SK-N-SH treated with all-trans-retinoic acid at 6 μM for 48 hours (cell line): Measurements from ENCODE around the gene CSE1L.

Experiments
- ATAC-seq: fragments of 200-7000 bp; cut with Tn5 transposase; 3 replicates; pipeline ENCODE4 v1.9.1; 2020; ENCODE audit warnings: mild to moderate bottlenecking, moderate library complexity
- ARNTL ChIP-seq: fragments of 450-650 bp; formaldehyde crosslinking; IDR thresholded peaks from 2 replicates; pipeline ENCODE4 v1.5.0; 2020; ENCODE audit warnings: low read depth, mild to moderate bottlenecking, moderate library complexity, borderline replicate concordance
- BACH2 ChIP-seq: fragments of 250-450 bp; sonication (Bioruptor Pico); IDR thresholded peaks from 2 replicates; pipeline ENCODE4 v1.9.0; 2021; ENCODE audit warnings: mild to moderate bottlenecking, borderline replicate concordance
- CSDC2 ChIP-seq: fragments of 250-450 bp; sonication (Bioruptor Pico); IDR thresholded peaks from 2 replicates; pipeline ENCODE4 v1.5.0; 2020; ENCODE audit warnings: mild to moderate bottlenecking, moderate library complexity
- ESRRG ChIP-seq: fragments of 250-450 bp; sonication (Bioruptor Pico); IDR thresholded peaks from 2 replicates; pipeline ENCODE4 v1.6.1; 2021; ENCODE audit warnings: mild to moderate bottlenecking
- GLIS3 ChIP-seq: fragments of 250-450 bp; sonication (Bioruptor Pico); IDR thresholded peaks from 2 replicates; pipeline ENCODE4 v1.5.0; 2020; ENCODE audit warnings: mild to moderate bottlenecking, moderate library complexity
- ISL1 ChIP-seq: fragments of 250-450 bp; sonication (Bioruptor Pico); IDR thresholded peaks from 2 replicates; pipeline ENCODE4 v2.1.2; 2022; ENCODE audit warnings: mild to moderate bottlenecking, moderate library complexity
- PPARA ChIP-seq: fragments of 250-450 bp; sonication (Bioruptor Pico); IDR thresholded peaks from 2 replicates; pipeline ENCODE4 v1.5.0; 2020; ENCODE audit warnings: mild to moderate bottlenecking, borderline replicate concordance
- RARB ChIP-seq: fragments of 250-450 bp; sonication (Bioruptor Pico); IDR thresholded peaks from 2 replicates; pipeline ENCODE4 v1.8.0; 2021; ENCODE audit warnings: mild to moderate bottlenecking, moderate library complexity
- SNAI2 ChIP-seq: fragments of 250-450 bp; sonication (Bioruptor Pico); IDR thresholded peaks from 2 replicates; pipeline ENCODE4 v1.5.0; 2020; ENCODE audit warnings: mild to moderate bottlenecking, moderate library complexity
- TCF4 ChIP-seq: fragments of 250-450 bp; sonication (Bioruptor Pico); IDR thresholded peaks from 2 replicates; pipeline ENCODE4 v1.8.0; 2021; ENCODE audit warnings: mild to moderate bottlenecking, moderate library complexity, borderline replicate concordance
- TOX ChIP-seq: fragments of 250-450 bp; sonication (Bioruptor Pico); IDR thresholded peaks from 2 replicates; pipeline ENCODE4 v1.8.0; 2021; ENCODE audit warnings: mild to moderate bottlenecking, moderate library complexity, borderline replicate concordance
- ZC3H10 ChIP-seq: fragments of 250-450 bp; sonication (Bioruptor Pico); IDR thresholded peaks from 2 replicates; pipeline ENCODE4 v1.5.1; 2021; ENCODE audit warnings: mild to moderate bottlenecking, moderate library complexity
- ZFP3 ChIP-seq: fragments of 250-450 bp; sonication (Bioruptor Pico); IDR thresholded peaks from 2 replicates; pipeline ENCODE4 v1.5.0; 2020; ENCODE audit warnings: mild to moderate bottlenecking, moderate library complexity
- ZFP30 ChIP-seq: fragments of 450-650 bp; formaldehyde crosslinking; IDR thresholded peaks from 2 replicates; pipeline ENCODE4 v1.5.0; 2022; ENCODE audit warnings: mild to moderate bottlenecking, moderate library complexity
- ZNF565 ChIP-seq: fragments of 450-650 bp; formaldehyde crosslinking; conservative IDR thresholded peaks from 2 replicates; pipeline ENCODE4 v1.5.0; 2020; ENCODE audit warnings: low read depth, mild to moderate bottlenecking, moderate library complexity
- ZNF8 ChIP-seq: fragments of 450-650 bp; formaldehyde crosslinking; IDR thresholded peaks from 2 replicates; pipeline ENCODE4 v1.5.0; 2020; ENCODE audit warnings: mild to moderate bottlenecking, moderate library complexity
- TF ChIP-seq, protein P1 (sequence below): fragments of 250-450 bp; sonication (Bioruptor Pico); IDR thresholded peaks from 2 replicates; pipeline ENCODE4 v1.5.1; 2020; ENCODE audit warnings: low read depth, mild to moderate bottlenecking, moderate library complexity
- TF ChIP-seq, protein P2 (sequence below): fragments of 250-450 bp; sonication (Bioruptor Pico); IDR thresholded peaks from 2 replicates; pipeline ENCODE4 v1.5.0; 2020; ENCODE audit warnings: mild to moderate bottlenecking, moderate library complexity
- TF ChIP-seq, protein P3 (sequence below): fragments of 250-450 bp; sonication (Bioruptor Pico); IDR thresholded peaks from 2 replicates; pipeline ENCODE4 v1.5.1; 2021; ENCODE audit warnings: mild to moderate bottlenecking, moderate library complexity
- TF ChIP-seq, protein P4 (sequence below): fragments of 250-450 bp; sonication (Bioruptor Pico); IDR thresholded peaks from 2 replicates; pipeline ENCODE4 v1.8.0; 2020; ENCODE audit warnings: mild to moderate bottlenecking, moderate library complexity, borderline replicate concordance
- TF ChIP-seq, protein P5 (sequence below): fragments of 250-450 bp; sonication (Bioruptor Pico); IDR thresholded peaks from 2 replicates; pipeline ENCODE4 v1.8.0; 2021; ENCODE audit warnings: low read depth, mild to moderate bottlenecking, moderate library complexity, borderline replicate concordance

Gene CSE1L

DNA sequence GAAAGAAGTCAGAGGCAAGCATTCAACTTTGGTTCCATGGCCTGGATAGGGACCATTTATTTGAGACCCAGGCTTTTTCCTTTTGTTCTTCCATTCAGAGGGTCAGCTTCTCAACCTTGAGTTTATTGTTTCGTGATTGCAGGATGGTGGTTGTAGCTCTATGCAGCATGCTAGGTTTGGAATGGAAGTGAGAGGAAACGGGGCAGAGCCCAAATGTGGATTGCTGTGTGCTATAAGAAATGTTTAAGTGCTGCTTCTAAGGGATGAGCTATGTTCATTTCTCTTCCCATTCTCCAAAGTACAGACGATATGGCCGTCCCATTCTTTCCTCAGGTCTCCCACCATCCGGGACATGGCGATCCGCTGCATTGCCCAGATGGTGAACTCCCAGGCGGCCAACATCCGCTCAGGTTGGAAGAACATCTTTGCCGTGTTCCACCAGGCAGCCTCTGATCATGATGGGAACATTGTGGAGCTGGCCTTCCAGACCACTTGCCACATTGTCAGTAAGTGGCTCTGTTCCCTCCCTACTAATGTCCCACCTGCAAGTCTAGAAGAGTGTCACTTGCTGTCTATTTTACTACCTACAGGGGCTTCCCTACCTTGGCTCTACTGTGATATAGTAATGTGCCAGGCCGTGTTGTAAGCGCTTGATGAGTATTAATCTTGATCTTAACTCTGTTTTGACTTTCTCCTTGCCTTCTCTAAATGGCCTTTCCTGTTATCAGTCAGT is 36.0 kb upstream of the CSE1L start:
- no peak for ATAC-seq

DNA sequence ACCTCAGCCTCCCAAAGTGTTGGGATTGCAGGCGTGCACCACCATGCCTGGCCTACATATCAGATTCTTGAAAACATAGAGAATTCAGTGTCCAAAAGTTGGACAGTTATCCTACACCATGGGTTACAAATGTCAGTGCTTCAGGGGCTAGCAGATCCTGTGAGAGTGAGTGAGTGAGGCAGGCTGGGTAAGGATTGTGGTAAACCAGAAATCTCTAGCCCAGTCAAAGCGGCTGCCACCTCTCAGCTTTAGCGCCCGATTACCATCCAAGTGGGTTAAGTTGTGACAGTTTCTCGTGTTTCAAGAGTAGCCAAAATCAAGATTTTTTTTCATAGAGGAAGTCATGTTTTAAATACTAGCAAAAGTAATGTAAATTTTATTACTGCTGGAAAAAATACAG is 21.9 kb upstream of the CSE1L start:
- no peak for ATAC-seq
- no peak for TF ChIP-seq TOX (CRISPR knock-in tag)
- TF ChIP-seq ARNTL, result no peak
- no peak for TF ChIP-seq TCF4 (CRISPR knock-in tag)
- TF ChIP-seq, protein P1, sequence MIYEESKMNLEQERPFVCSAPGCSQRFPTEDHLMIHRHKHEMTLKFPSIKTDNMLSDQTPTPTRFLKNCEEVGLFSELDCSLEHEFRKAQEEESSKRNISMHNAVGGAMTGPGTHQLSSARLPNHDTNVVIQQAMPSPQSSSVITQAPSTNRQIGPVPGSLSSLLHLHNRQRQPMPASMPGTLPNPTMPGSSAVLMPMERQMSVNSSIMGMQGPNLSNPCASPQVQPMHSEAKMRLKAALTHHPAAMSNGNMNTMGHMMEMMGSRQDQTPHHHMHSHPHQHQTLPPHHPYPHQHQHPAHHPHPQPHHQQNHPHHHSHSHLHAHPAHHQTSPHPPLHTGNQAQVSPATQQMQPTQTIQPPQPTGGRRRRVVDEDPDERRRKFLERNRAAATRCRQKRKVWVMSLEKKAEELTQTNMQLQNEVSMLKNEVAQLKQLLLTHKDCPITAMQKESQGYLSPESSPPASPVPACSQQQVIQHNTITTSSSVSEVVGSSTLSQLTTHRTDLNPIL (CRISPR knock-in tag), result no peak
- TF ChIP-seq, protein P2, sequence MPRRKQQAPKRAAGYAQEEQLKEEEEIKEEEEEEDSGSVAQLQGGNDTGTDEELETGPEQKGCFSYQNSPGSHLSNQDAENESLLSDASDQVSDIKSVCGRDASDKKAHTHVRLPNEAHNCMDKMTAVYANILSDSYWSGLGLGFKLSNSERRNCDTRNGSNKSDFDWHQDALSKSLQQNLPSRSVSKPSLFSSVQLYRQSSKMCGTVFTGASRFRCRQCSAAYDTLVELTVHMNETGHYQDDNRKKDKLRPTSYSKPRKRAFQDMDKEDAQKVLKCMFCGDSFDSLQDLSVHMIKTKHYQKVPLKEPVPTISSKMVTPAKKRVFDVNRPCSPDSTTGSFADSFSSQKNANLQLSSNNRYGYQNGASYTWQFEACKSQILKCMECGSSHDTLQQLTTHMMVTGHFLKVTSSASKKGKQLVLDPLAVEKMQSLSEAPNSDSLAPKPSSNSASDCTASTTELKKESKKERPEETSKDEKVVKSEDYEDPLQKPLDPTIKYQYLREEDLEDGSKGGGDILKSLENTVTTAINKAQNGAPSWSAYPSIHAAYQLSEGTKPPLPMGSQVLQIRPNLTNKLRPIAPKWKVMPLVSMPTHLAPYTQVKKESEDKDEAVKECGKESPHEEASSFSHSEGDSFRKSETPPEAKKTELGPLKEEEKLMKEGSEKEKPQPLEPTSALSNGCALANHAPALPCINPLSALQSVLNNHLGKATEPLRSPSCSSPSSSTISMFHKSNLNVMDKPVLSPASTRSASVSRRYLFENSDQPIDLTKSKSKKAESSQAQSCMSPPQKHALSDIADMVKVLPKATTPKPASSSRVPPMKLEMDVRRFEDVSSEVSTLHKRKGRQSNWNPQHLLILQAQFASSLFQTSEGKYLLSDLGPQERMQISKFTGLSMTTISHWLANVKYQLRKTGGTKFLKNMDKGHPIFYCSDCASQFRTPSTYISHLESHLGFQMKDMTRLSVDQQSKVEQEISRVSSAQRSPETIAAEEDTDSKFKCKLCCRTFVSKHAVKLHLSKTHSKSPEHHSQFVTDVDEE (CRISPR knock-in tag), result no peak
- TF ChIP-seq ESRRG (CRISPR knock-in tag), result no peak
- TF ChIP-seq, protein P3, sequence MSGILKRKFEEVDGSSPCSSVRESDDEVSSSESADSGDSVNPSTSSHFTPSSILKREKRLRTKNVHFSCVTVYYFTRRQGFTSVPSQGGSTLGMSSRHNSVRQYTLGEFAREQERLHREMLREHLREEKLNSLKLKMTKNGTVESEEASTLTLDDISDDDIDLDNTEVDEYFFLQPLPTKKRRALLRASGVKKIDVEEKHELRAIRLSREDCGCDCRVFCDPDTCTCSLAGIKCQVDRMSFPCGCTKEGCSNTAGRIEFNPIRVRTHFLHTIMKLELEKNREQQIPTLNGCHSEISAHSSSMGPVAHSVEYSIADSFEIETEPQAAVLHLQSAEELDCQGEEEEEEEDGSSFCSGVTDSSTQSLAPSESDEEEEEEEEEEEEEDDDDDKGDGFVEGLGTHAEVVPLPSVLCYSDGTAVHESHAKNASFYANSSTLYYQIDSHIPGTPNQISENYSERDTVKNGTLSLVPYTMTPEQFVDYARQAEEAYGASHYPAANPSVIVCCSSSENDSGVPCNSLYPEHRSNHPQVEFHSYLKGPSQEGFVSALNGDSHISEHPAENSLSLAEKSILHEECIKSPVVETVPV, result no peak

More for the DNA sequence above, 36.0 kb upstream of the CSE1L start:
- TF ChIP-seq ZFP30 (CRISPR knock-in tag) (no peak), TOX (CRISPR knock-in tag) (no peak), ISL1 (CRISPR knock-in tag) (no peak), RARB (CRISPR knock-in tag) (no peak), ZC3H10 (CRISPR knock-in tag) (no peak), ZNF565 (no peak), GLIS3 (no peak), PPARA (CRISPR knock-in tag) (no peak), BACH2 (CRISPR knock-in tag) (no peak), ZFP3 (CRISPR knock-in tag) (no peak), CSDC2 (CRISPR knock-in tag) (no peak), ARNTL (no peak), SNAI2 (CRISPR knock-in tag) (no peak), ZNF8 (CRISPR knock-in tag) (no peak)
- TF ChIP-seq, protein P4, sequence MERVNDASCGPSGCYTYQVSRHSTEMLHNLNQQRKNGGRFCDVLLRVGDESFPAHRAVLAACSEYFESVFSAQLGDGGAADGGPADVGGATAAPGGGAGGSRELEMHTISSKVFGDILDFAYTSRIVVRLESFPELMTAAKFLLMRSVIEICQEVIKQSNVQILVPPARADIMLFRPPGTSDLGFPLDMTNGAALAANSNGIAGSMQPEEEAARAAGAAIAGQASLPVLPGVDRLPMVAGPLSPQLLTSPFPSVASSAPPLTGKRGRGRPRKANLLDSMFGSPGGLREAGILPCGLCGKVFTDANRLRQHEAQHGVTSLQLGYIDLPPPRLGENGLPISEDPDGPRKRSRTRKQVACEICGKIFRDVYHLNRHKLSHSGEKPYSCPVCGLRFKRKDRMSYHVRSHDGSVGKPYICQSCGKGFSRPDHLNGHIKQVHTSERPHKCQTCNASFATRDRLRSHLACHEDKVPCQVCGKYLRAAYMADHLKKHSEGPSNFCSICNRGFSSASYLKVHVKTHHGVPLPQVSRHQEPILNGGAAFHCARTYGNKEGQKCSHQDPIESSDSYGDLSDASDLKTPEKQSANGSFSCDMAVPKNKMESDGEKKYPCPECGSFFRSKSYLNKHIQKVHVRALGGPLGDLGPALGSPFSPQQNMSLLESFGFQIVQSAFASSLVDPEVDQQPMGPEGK, result no peak
- TF ChIP-seq, protein P2 (CRISPR knock-in tag), result no peak
- TF ChIP-seq, protein P3, result no peak
- TF ChIP-seq, protein P1 (CRISPR knock-in tag), result no peak
- TF ChIP-seq, protein P5, sequence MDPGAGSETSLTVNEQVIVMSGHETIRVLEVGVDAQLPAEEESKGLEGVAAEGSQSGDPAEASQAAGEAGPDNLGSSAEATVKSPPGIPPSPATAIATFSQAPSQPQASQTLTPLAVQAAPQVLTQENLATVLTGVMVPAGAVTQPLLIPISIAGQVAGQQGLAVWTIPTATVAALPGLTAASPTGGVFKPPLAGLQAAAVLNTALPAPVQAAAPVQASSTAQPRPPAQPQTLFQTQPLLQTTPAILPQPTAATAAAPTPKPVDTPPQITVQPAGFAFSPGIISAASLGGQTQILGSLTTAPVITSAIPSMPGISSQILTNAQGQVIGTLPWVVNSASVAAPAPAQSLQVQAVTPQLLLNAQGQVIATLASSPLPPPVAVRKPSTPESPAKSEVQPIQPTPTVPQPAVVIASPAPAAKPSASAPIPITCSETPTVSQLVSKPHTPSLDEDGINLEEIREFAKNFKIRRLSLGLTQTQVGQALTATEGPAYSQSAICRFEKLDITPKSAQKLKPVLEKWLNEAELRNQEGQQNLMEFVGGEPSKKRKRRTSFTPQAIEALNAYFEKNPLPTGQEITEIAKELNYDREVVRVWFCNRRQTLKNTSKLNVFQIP (CRISPR knock-in tag), result no peak
